ENCODE measurements around the gene ZSWIM5. TPM values are rescaled to one million over a fixed set of nuclear protein-coding genes. Genes with fewer than 3 reads are reported as not detected.
"Not testable (repeated sequence)": the region's sequence is repeated elsewhere in the genome, so short reads cannot be mapped to it uniquely, and the experiment has no call there.

Gene ZSWIM5
- total and polyA plus RNA-seq, 4 donors: 0.67 to 2.9 (median 1.3) TPM

- H3K27ac ChIP-seq (ENCODE audit: low read depth in 1 of 2, low read length in 2 of 2): no peak overlapping the region
- H3K4me3 ChIP-seq (ENCODE audit: low read depth in 1 of 3, low read length in 3 of 3): no peak overlapping the region
- TF ChIP-seq TAF1 (conservative IDR thresholded peaks at IDR 0.05) (no peak), HNF4G (IDR thresholded peaks at IDR 0.05) (no peak), YY1 (IDR thresholded peaks at IDR 0.05) (no peak), HNF4A (conservative IDR thresholded peaks at IDR 0.05) (no peak)
- no peaks in the 10 kb centered on the region for H3K27me3 ChIP-seq (ENCODE audit: control insufficient read depth in 4 of 4, insufficient read depth in 4 of 4, low read length in 3 of 4)
- no peaks in the 10 kb centered on the region for H3K36me3 ChIP-seq (ENCODE audit: control insufficient read depth in 4 of 4, insufficient read depth in 3 of 4, low read depth in 1 of 4, low read length in 3 of 4)
- no peaks in the 10 kb centered on the region for H3K9me3 ChIP-seq (ENCODE audit: control insufficient read depth in 4 of 4, low read length in 3 of 4)
- no peak overlapping the region for H3K9ac ChIP-seq (ENCODE audit: low read depth in 1 of 2, low read length in 2 of 2)
- peaks cover 0 to 3% (median 0%) of the 10 kb centered on the region in 4 donors for H3K4me1 ChIP-seq (ENCODE audit: control insufficient read depth in 4 of 4, insufficient read depth in 4 of 4, low read length in 3 of 4)
- no peak for DNase-seq (ENCODE audit: low spot score)
These were observed 102.9 kb downstream of the ZSWIM5 start for GRCh38 chr1:45103534-45103933.

- Histone ChIP-seq H3K9me3 (ENCODE audit: control insufficient read depth in 4 of 4, low read length in 3 of 4) (no peaks in the 10 kb centered on the region), H3K9ac (ENCODE audit: low read depth in 1 of 2, low read length in 2 of 2) (no peak overlapping the region), H3K27ac (ENCODE audit: low read depth in 1 of 2, low read length in 2 of 2) (no peak overlapping the region), H3K4me3 (ENCODE audit: low read depth in 1 of 3, low read length in 3 of 3) (no peak overlapping the region), H3K27me3 (ENCODE audit: control insufficient read depth in 4 of 4, insufficient read depth in 4 of 4, low read length in 3 of 4) (no peaks in the 10 kb centered on the region), H3K4me1 (ENCODE audit: control insufficient read depth in 4 of 4, insufficient read depth in 4 of 4, low read length in 3 of 4) (peaks cover 0 to 3% (median 0%) of the 10 kb centered on the region in 4 donors), H3K36me3 (ENCODE audit: control insufficient read depth in 4 of 4, insufficient read depth in 3 of 4, low read depth in 1 of 4, low read length in 3 of 4) (no peaks in the 10 kb centered on the region)
- TF ChIP-seq TAF1 (conservative IDR thresholded peaks at IDR 0.05): no peak
- TF ChIP-seq YY1 (IDR thresholded peaks at IDR 0.05): no peak
- no peak for TF ChIP-seq MAX (IDR thresholded peaks at IDR 0.05)
- TF ChIP-seq ZBTB33 (IDR thresholded peaks at IDR 0.05): no peak
- no peak for TF ChIP-seq RAD21 (IDR thresholded peaks at IDR 0.05)
- no peak for TF ChIP-seq FOXA1 (IDR thresholded peaks at IDR 0.05)
- TF ChIP-seq JUND (IDR thresholded peaks at IDR 0.05): no peak
- no peak for TF ChIP-seq HNF4G (IDR thresholded peaks at IDR 0.05)
- TF ChIP-seq FOXA2 (IDR thresholded peaks at IDR 0.05): no peak
- TF ChIP-seq GABPA (IDR thresholded peaks at IDR 0.05 in 1 of 2, conservative IDR thresholded peaks at IDR 0.05 in 1 of 2): no peak
- TF ChIP-seq REST (IDR thresholded peaks at IDR 0.05): no peak
- TF ChIP-seq CTCF (IDR thresholded peaks at IDR 0.05; ENCODE audit: low read depth, low read length, missing input control): no peak
- no peak for TF ChIP-seq RXRA (IDR thresholded peaks at IDR 0.05)
- TF ChIP-seq EGR1 (IDR thresholded peaks at IDR 0.05; ENCODE audit: low read depth in 2 of 2): no peak
- TF ChIP-seq ATF3 (IDR thresholded peaks at IDR 0.05): no peak
- no peak for TF ChIP-seq HNF4A (conservative IDR thresholded peaks at IDR 0.05)
- TF ChIP-seq NR2F2 (IDR thresholded peaks at IDR 0.05): no peak
- no peak for DNase-seq (ENCODE audit: low spot score)
These were observed 104.5 kb downstream of the ZSWIM5 start for GRCh38 chr1:45101947-45102346.

- H3K9me3 ChIP-seq (ENCODE audit: control insufficient read depth in 4 of 4, low read length in 3 of 4); DNase-seq (ENCODE audit: low spot score); H3K4me1 ChIP-seq (ENCODE audit: control insufficient read depth in 4 of 4, insufficient read depth in 4 of 4, low read length in 3 of 4); H3K9ac ChIP-seq (ENCODE audit: low read depth in 1 of 2, low read length in 2 of 2); H3K27me3 ChIP-seq (ENCODE audit: control insufficient read depth in 4 of 4, insufficient read depth in 4 of 4, low read length in 3 of 4); H3K36me3 ChIP-seq (ENCODE audit: control insufficient read depth in 4 of 4, insufficient read depth in 3 of 4, low read depth in 1 of 4, low read length in 3 of 4); H3K27ac ChIP-seq (ENCODE audit: low read depth in 1 of 2, low read length in 2 of 2); H3K4me3 ChIP-seq (ENCODE audit: low read depth in 1 of 3, low read length in 3 of 3): not testable (repeated sequence)
- 89% methylated on average over 5 of the region's 5 CpGs for WGBS
These were observed 104.9 kb downstream of the ZSWIM5 start for GRCh38 chr1:45101528-45101927.

Measured in liver (tissue), 9 donors.